HG03095 (cell line): Measurements from ENCODE around the gene IFT81.
"Not testable (repeated sequence)": the region's sequence is repeated elsewhere in the genome, so short reads cannot be mapped to it uniquely, and the experiment has no call there.

Experiments
- ATAC-seq: cut with Tn5 transposase; IDR thresholded peaks from one replicate; pipeline ENCODE4 v1.9.1; 2021; ENCODE audit warnings: moderate library complexity; ENCODE audit not compliant: unreplicated experiment

IFT81 gene, protein sequence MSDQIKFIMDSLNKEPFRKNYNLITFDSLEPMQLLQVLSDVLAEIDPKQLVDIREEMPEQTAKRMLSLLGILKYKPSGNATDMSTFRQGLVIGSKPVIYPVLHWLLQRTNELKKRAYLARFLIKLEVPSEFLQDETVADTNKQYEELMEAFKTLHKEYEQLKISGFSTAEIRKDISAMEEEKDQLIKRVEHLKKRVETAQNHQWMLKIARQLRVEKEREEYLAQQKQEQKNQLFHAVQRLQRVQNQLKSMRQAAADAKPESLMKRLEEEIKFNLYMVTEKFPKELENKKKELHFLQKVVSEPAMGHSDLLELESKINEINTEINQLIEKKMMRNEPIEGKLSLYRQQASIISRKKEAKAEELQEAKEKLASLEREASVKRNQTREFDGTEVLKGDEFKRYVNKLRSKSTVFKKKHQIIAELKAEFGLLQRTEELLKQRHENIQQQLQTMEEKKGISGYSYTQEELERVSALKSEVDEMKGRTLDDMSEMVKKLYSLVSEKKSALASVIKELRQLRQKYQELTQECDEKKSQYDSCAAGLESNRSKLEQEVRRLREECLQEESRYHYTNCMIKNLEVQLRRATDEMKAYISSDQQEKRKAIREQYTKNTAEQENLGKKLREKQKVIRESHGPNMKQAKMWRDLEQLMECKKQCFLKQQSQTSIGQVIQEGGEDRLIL

GRCh38 chr12:110124269-110124995 is at the start of gene IFT81:
TSS of gene IFT81 (plus strand) at chr12:110124357. CDS start at chr12:110127381, 3,024 bp downstream.
- peak; percentile 62 for ATAC-seq

DNA sequence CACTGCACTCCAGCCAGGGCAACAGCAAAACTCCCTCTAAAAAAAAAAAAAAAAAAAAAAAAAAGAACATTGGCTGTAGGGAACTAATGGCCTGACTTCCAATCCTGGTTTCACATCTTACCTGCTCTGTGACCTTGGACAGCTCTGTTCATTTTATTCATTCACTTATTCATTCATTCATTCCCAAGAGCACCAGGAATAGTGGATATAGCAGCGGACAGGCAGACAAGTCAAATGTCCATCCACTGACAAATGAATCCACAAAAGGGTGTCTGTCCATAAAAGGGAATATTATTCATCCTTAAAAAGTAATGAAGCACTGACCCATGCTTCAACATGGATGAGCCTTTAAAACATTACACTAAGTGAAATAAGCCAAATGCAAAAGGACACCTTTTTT is 48.3 kb upstream of the IFT81 start:
- ATAC-seq, result no peak

GRCh38 chr12:110077800-110078199 is 46.4 kb upstream of the IFT81 start:
- no peak for ATAC-seq

- ATAC-seq, result peak; percentile 89
Observed at GRCh38 chr12:110079477-110080400, 44.4 kb upstream of the IFT81 start.

GRCh38 chr12:110080410-110080809 is 43.7 kb upstream of the IFT81 start:
- no peak for ATAC-seq

DNA sequence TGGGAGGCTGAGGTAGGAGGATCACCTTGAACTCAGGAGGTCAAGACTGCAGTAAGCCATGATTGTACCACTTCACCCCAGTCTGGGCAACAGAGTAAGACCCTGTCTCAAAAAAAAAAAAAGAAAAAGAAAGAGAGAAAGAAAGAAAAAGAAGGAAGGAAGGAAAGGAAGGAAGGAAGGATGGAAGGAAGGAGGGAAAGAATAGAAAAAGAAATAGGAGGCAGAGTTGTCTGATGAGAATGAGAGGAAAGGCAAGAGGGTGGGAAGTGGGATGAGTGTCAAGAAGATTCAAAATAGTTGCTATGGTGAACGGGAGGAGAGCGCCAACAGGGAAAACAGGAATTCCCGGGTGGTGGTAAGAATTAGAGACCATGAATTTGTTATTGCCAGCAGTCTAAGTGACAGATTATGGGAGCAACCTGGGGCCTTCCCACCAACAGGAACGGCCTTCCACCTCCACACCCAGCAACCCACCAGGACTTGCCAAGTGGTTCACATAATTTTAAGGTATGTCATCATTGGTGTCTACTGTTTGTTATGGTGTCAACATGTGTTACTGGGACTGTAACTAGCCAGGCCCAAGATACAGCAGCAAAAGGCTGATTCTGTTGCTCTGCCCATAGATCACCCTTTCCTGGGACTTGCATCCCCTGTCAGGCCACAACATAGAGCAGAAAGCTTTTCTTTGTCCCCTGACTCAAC is 39.7 kb upstream of the IFT81 start:
- no peak for ATAC-seq

GRCh38 chr12:110088216-110088615 is 35.9 kb upstream of the IFT81 start:
- not testable (repeated sequence) for ATAC-seq

- no peak for ATAC-seq
Observed at GRCh38 chr12:110088936-110089335, 35.2 kb upstream of the IFT81 start.

GRCh38 chr12:110090266-110091135 is 33.7 kb upstream of the IFT81 start:
- ATAC-seq, result no peak

DNA sequence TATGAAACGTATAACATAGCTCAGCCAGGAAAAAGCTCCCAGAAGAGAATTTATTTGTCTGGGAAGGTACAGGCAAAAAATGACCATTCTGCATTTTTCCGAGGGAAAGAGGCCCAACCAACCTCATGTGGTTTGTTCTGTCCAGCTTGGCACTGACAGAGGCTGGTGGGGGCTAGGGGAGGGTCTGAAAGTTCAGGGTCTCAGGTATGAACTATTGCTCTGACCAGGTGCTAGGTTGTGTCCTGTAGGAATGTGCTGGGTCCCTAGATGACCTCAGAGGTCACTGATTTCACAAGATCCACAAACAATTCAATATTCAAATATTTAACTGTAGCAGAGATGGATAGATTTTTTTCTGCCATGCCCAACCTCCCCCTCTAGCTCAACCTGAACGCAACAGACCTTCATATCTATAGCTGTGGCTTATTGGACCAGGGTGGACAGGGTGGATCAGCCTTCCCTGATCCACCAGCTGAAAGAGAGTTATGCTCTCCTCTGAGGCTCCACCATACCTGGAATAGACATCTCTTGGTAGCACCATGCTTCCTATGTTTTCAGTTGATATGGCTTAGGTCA is 32.9 kb upstream of the IFT81 start:
- no peak for ATAC-seq

DNA sequence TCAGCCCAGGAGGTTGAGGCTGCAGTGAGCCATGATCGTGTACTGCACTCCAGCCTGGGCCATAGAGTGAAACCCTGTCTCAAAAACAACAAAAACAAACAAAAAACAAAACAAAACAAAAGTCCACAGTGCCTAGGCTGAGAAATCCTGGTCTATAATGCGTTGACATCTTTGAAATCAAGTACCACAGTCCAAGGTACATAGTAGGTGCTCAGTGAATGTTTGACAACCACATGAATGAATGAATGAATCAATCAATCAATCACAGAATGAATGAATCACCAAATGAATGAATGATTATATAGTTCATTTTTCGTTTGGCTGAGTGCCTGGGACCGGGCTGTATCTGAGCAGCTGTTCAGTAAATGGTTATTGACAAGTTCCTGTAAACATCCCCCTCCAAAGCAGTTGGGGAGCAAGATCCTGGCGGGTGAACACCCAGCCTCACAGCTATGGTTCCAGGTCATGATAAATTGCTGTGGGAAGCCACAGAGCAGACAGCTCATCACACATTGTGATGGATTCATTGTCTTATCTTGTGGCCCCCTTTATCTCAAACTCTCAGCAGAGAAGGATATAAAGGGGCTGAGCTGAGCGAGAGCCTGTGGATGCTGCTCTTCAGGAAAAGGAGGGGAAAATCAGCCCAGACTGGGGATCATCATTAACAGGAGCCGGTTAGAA is 30.4 kb upstream of the IFT81 start:
- no peak for ATAC-seq

DNA sequence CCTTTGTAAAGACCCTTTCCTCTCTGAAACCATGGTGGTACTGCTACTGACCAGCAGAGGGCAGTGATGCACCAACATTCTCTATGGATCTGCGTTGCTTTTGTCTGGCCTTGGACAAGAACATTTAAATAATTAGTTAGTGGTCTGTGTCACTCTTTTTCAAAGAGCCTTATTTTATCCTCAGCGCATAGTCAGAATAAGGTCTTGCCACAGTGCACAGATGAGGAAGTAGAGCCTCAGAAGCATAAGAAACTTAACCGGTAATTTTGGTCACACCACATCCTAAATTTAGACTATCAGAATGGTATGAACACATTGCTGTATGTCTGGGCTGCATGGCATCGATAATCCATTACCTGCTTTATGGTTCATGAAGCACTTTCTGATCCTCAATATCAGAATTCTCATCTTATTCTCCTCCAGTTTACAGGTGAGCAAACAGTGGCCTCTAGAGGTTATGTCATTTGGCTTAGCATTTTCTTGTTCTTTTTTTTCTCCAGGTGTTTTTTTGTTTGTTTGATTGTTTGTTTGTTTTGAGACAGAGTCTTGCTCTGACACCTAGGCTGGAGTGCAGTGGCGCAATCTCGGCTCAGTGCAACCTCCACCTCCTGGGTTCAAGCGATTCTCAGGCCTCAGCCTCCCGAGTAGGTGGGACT is 23.7 kb upstream of the IFT81 start:
- peak; percentile 81 for ATAC-seq

GRCh38 chr12:110102255-110102654 is 21.9 kb upstream of the IFT81 start:
- no peak for ATAC-seq

GRCh38 chr12:110104188-110105094 is 19.7 kb upstream of the IFT81 start:
- no peak for ATAC-seq

- no peak for ATAC-seq
Observed at GRCh38 chr12:110105159-110105558, 19.0 kb upstream of the IFT81 start.

DNA sequence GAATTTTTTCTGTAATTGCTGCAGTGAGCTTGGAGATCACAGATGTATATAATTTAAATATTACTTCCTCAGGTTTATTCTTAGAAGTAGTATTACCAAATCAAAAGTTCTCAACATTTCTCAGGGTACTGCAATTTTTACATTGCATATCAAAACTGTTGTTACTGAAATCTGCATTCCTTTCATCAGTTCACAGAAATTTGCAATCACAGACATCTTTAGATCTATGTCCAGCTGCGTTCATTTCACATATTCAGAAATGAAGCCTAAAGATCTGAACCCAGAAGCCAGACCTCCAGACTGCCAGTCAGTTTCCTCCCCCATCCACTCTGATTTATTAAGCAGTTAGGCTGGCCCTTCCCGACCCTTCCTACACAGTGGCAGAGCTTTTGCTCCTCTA is 18.2 kb upstream of the IFT81 start:
- ATAC-seq, result no peak
